Activated CD8-positive, alpha-beta memory T cell treated with anti-CD3 and anti-CD28 coated beads for 36 hours (primary cell): ENCODE measurements around the gene TRPV4. TPM values are rescaled to one million over a fixed set of nuclear protein-coding genes. Genes with fewer than 3 reads are reported as not detected.

Experiments used
- CTCF ChIA-PET: fragments of 350-600 bp; sonication (Branson Sonifier 250); formaldehyde crosslinking; loops from one replicate; lab custom pipeline; 2021; ENCODE audit warnings: antibody characterized with exemption; lab: Charles Lee
- POLR2A ChIA-PET: fragments of 350-600 bp; sonication (Branson Sonifier 250); formaldehyde crosslinking; loops from one replicate; lab custom pipeline; 2021; ENCODE audit warnings: antibody characterized with exemption; lab: Charles Lee
- total RNA-seq, 2 experiments: library from RNA; stranded (reverse); gene quantifications; one replicate each; pipeline ENCODE4 v1.2.3, GENCODE V29; 2021

TRPV4 gene
- total RNA-seq, 2 experiments from 2014 or later: not detected

DNA sequence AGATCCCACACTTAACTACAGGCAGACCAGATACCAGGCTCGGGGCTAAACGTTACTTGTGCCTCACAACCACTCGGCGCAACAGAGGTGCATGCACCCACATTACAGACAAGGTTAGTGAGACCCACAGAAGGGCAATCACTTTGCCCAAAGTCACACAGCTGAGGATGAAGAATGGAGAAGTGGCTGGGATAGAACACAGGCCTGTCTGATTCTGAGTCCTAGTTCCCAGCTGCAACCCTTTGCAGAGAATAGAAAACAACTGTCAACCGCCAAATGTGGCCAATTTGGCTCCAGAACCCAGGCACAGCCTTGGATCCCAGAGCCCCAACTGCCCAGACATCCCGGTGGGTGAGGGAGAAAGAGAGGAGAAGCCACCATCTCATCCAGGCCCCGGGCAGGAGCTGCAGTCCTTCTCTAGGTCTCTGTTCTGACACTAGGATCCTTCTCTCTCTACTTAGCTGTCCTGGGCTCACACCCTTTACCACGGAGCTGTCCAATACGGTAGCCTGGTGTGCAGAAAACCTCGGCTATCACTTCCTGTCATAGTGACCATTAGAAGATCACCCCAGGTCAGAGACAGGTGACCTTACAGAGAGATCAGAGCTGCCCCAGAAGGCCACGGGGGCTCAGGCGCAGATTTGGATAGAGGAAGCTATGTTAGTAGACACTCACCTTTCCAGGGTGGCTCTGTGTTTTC, 60.4 kb downstream of the TRPV4 start:
- CTCF ChIA-PET: interaction anchor here (1.6 to 4.9 kb wide), 2 partner anchors 58 to 176 kb away, joined by 4 to 36 read pairs; no protein-coding TSS in a partner anchor
- POLR2A ChIA-PET: no interaction called here

DNA sequence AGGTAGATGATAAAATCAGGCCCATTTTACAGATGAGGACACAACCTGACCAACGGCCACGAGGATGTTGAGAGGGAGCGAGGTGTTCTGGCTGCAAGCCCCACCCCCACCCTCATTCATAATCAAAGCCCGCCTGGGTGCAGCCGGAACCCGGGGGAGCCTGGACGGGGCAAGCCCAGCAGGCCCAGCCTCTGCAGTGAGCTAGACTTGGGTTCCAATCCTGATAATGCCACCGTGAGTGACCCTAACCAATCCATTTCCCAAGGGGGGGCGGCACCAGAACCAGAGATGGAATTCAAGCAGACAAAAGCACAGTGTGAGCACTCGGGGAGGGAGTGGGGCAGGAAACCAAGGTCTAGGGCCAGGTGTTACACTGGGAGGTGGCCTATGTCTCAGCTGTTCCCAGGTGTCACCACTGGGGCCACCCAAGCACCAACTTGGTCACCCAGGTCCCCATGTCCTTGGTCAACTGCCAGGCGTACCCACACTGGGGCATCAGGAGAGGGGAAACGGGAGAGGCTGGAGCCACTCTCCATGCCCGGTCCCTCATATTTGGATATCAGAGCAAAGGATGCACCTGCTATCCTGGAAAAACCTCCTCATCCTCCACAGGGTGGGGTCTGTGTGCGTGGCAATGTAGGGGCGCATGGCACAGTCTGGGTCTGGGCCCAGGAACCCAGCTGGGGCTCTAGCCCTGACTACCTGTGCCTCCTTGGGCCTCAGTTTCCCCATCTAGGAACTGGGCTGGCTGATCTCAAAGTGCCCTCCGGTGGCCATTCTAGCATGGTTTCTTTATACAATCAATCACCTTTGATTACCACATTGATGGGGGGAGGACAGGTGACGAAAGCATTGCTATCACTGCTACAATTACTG, 61.2 kb downstream of the TRPV4 start:
- ChIA-PET CTCF (interaction anchor here (1.0 to 4.9 kb wide), 2 partner anchors 34 to 175 kb away, joined by 3 to 36 read pairs; no protein-coding TSS in a partner anchor), POLR2A (no interaction called here)

DNA sequence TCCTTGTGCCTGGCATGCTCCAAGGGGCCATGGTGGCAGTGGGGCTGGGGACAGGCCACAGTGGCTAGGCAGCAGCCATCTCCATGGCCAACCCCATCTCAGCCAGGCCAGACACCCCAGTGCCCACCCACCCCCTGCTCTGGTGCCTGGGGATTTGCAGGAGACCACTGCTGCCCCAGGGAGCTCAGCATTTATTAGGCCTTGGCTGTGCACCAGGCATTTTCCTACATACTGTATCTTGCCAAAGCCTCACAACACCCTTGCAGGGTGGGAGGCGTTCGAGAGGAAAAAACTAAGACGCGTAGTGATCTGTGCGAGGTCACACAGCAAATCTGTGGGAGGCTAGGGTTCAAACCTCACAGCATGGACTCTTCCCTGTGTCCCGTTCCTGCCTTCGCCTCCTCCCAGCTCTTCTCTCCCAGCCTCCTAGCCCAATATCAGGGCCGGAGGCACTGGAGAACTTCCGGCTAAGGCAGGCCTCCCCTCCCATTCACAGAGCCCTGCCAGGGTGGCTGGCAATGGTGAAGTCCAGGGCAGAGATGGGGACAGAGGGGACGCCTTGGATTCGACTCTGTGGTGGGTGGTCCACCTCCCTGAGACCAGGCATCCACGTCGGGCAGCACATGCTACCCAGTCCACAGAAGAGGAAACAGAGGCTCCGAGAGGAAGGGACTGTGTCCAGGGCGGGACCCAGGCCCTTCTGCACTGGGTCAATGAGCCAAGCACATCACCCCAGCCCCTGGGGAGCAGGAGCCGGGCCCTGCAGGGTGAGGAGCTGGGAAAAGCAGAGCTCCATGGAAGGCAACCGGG, 62.1 kb downstream of the TRPV4 start:
- POLR2A ChIA-PET: no interaction called here

DNA sequence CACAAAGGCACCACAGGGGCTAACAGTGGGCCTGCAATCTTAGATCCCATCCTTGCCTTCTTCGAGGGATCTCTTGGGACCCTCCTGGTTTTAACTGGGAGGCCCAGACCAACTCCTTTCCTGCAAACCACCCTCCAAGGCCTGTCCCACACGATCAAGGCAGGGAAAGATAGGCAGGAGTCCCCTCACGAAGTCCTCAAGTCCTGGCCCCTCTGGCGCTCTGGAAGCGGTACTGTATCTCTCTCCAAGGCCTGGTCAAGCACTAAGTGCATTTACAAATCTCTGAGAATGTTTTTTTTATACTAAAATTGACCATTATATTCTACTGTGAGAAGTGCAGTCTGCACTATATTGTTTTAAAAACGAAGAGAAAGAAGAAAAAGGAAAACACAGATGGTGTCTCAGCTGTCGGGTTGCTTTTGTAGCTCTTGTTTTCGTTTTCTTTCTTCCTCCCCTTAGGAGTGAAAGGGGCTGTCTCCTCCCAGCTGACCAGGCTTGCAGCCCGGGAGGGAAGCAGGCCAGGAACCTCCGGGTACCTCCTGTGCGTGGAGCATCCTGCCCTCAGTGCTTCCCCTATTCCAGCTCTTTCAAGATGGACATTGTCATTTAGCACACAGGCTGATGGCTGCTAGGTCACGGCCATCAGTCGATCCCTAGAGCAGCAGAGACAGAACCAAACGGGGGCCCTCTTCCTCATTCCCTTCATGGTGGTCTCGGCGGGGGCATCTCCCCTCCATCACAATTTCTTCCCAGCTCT, 62.9 kb downstream of the TRPV4 start:
- ChIA-PET CTCF (no interaction called here), POLR2A (no interaction called here)

More for the DNA sequence above, 62.1 kb downstream of the TRPV4 start:
- CTCF ChIA-PET: interaction anchor here (1.0 to 4.9 kb wide), 2 partner anchors 35 to 174 kb away, joined by 3 to 36 read pairs; no protein-coding TSS in a partner anchor

DNA sequence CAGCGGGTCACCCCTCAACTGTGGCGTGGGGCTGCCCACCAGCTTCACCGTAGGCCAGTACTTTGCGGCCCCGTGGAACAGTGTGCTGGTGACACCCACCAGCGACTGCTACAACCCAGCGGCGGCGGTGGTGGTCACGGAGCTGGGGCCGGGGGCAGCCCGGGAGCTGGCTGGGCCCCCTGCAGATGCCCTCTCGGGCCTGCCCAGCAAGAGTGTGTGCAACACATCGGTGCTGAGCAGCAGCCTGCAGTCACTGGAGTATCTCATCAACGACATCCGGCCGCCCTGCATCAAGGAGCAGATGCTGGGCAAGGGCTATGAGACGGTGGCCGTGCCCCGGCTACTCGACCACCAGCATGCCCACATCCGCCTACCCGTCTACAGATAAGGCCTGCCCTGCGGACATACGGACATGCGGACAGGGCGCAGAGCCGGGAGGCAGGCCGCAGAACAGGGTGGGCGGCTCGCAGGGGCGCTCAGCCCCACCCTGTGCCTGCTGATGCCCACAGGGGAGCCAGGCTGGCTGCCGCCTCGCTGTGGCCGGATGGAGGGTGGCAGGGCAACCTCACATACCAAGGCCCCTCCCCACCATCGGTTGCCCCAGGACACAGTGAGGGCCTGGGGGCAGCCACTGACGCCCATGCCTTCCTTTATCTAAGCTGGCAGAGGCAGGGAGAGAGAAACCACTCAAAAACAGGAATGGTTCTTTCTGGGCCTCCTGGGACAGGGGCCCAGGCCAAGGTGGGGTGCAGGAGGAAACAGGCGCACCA, 64.1 kb downstream of the TRPV4 start:
- POLR2A ChIA-PET: no interaction called here
- CTCF ChIA-PET: no interaction called here

DNA sequence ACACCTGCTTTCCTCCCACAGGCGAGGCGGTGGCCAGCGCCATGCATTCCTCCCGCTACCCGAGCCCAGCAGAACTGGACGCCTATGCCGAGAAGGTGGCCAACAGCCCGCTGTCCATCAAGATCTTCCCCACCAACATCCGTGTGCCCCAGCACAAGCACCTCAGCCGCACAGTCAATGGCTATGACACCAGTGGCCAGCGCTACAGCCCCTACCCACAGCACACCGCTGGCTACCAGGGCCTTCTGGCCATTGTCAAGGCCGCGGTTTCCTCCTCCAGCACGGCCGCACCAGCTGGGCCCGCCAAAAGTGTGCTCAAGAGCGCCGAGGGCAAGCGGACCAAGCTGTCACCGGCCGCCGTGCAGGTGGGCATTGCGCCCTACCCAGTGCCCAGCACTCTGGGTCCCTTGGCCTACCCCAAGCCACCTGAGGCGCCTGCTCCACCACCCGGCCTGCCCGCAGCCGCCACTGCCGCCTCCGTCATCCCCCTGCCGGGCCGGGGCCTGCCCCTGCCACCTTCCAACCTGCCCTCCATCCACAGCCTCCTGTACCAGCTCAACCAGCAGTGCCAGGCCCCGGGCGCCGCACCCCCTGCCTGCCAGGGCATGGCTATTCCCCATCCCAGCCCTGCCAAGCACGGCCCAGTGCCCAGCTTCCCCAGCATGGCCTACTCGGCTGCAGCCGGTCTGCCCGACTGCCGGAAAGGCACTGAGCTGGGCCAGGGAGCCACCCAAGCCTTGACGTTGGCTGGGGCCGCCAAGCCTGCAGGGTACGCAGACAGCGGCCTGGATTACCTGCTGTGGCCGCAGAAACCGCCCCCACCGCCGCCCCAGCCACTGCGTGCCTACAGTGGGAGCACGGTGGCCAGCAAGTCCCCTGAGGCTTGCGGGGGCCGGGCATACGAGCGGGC, 65.0 kb downstream of the TRPV4 start:
- POLR2A ChIA-PET: no interaction called here
- CTCF ChIA-PET: no interaction called here

DNA sequence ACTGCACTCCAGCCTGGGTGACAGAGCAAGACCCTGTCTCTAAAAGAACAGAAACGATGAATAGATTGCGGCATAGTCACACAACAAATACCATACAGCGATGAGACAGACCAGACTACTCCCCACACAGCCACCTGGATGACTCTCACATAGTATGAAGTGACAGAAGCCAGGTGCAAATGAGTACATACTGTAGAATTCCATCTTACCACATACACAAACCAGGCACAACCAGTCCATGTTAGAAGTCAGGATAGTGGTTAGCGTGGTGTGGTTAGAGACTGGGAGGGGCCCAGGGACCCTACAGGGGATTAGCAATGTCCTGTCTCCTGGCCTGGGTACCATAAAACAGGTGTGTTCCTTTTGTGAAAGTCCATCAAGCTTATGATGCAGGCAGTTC, 65.7 kb downstream of the TRPV4 start:
- POLR2A ChIA-PET: no interaction called here
- CTCF ChIA-PET: no interaction called here

DNA sequence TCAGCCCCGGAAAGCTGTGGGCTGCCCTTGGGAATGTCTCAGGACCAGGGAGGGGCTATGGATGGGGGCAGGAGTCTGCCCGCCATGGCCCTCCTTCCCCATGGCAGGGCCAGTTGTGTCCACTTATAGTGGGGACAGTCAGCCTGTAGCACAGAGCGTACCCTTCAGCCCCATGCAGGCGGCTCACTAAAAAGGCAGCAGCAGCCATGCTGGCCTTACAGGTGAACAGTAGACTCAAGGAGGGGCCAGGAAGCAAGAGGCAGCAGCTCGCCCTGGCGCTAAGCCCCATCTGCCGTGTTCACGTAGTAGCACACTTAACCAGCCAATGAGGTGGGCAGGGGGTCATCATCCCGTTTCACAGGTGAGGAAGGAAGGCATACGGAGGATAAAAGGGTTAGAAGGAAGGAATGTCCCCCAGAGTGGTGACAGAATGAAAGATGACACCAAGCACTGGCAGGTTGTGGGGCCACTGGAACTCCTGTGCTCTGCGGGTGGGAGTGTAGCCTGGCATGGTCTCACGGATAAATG, 66.9 kb downstream of the TRPV4 start:
- ChIA-PET CTCF (interaction anchor here (0.7 to 1.2 kb wide), 2 partner anchors 51 to 471 kb away, joined by 3 read pairs; no protein-coding TSS in a partner anchor), POLR2A (no interaction called here)

DNA sequence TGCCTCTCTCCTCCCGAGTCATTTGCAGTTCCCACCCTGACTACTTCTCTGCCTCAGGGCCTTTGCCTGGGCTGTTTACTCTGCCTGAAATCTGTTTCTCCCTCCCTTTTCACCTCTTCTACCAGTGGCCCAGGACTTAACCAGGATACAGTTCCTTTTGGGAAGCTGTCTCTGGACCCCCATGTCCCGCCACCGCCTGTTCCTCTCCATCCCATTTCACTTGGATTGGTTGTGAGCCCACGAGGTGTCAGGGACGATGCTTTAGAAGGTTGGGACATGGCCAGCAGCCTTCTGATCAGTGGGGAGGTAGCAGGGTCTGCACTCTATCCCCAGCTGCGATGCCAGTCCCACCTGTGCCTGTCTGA, 67.8 kb downstream of the TRPV4 start:
- POLR2A ChIA-PET: no interaction called here
- CTCF ChIA-PET: interaction anchor here (0.5 to 1.2 kb wide), 2 partner anchors 50 to 395 kb away, joined by 3 read pairs; no protein-coding TSS in a partner anchor

DNA sequence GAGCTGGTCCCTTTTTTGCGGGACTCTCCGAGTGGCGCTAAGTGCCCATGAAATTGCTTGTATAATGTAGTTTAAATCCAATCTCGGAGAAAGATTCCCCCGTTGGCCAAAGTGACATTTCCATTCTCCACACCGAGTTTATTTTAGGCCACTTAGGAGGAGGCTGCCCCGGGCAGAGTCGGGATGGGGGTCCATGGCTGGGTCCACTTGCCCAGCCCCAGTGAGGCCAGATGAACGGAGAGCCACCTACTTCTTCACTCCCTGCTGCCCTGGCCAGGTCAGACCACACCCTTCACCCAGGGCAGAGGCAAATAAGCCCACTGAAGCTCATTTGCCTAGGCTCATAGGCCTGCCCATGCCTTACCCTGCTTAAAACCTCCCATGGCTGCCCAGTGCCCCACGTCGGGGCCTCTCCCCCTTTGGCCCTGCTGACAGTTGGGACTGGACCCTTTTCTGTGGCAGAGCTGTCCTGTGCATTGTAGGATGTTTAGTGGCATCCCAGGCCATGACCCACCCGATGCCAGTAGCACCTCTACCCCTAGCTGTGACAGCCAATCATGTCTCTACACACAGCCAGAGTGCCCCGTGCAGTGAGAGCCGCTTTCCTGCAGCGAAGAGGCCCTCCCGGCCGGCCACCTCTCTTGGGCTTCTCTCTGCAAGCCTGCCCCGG, 68.3 kb downstream of the TRPV4 start:
- ChIA-PET POLR2A (no interaction called here), CTCF (interaction anchor here (0.5 to 1.2 kb wide), 2 partner anchors 49 to 394 kb away, joined by 3 read pairs; no protein-coding TSS in a partner anchor)

DNA sequence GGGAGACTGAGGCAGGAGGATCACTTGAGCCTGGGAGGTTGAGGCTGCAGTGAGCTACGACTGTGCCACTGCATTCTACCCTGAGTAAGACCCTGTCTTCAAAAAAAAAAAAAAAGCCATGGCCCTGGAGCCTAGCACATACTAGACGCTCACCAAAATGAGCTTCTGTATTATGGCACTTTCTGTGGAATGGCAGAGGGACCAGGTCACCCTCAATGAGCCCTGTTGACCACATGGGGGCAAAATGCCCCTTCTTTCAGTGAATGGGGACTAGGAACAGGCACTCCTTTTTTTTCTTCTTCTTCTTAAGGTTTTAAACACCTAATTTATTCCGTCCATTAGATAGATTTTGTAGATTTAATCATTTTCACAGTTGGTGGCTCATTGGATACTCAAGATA, 69.1 kb downstream of the TRPV4 start:
- ChIA-PET POLR2A (interaction anchor here (0.6 kb wide), 1 partner anchor 570 kb away, joined by 11 read pairs; no protein-coding TSS in a partner anchor), CTCF (interaction anchor here (0.6 kb wide), 1 partner anchor 368 kb away, joined by 3 read pairs; no protein-coding TSS in a partner anchor)

DNA sequence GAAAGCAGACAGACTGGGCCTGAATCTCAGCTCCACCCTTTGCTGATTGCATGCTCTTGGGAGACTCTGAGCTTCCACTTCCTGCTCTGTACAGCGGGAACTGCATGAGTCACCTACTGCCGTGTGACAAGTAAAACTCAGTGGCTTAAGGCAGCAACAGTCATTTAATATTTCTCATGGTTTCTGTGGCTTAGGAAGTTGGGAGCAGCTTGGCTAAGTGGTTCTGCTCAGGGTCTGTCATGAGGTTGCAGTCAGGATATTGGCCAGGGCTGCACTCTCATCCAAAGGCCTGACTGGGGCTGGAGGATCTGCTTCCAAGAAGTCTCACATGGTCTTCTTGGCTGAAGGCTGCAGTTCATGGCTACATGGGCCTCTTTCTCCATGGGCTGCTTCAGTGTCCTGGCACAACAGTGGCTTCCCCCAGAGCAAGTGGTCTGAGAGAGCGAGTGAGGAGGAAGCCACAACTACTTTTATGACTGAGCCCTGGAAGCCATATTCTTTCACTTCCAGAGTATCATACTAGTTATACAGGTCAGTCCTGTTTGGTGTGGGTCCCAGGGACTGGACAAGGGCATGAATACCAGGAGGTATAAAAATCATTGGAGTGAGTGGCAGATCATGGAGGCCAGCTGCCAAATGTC, 69.9 kb downstream of the TRPV4 start:
- POLR2A ChIA-PET: interaction anchor here (0.6 kb wide), 1 partner anchor 569 kb away, joined by 11 read pairs; no protein-coding TSS in a partner anchor
- CTCF ChIA-PET: interaction anchor here (1.4 kb wide), 1 partner anchor 82 kb away, joined by 4 read pairs; no protein-coding TSS in a partner anchor

DNA sequence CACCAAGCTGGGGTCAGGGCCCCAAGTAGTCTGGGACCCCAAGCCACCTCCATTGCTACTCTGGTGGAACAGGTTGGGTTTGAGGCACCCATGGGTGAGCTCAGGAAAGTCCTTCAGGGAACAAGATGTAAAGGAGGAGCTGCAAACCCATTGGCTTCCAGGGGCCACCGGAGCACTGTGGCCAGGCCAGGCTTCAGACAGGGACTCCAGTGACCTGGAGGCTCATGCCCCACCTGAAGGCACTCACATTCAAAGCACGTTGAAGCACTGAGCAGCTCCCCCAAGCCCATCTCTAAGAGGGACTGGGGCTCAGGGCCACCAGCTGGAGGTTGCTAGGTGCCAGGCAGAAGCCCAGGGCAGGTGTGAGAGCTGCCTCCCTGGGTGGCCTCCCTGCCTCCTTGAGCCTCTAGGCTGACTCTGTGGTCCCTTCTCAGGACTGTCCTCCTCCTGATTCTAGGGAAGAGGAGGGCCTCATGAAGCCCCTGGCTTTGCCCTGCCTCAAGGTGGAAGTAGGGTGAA, 70.5 kb downstream of the TRPV4 start:
- ChIA-PET POLR2A (no interaction called here), CTCF (interaction anchor here (1.4 kb wide), 1 partner anchor 83 kb away, joined by 4 read pairs; no protein-coding TSS in a partner anchor)

DNA sequence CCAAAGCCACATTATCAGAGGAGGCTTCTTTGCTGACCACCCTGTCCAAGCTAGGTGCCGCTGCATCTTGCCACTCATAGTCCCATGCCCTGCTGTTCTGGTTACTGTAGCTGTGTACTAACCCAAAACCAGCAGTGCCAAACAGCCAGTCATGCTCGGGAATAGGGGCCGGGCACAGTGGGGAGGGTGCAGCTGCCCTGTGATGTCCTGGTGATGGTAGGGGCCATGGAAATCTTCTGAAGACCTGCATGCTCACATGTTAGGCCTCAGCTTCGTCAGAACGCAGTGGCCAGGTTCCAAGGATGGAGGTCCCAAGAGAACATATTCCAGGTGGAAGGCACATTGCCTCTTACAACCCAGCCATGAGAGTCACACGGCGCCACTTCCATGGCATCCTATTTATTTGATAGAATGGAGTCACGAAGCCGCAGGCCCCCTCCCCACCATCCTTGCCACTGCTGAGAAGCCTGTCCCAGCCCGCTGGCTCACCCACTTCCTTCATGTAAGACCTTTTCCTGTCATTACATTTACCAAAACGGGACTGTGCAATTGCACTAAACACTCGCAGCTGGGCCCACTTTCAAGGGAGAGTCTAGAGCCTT, 71.0 kb downstream of the TRPV4 start:
- CTCF ChIA-PET: interaction anchor here (1.4 kb wide), 1 partner anchor 83 kb away, joined by 4 read pairs; no protein-coding TSS in a partner anchor
- POLR2A ChIA-PET: no interaction called here
